ENCODE results near the gene ADRB1. TPM values are rescaled to one million over a fixed set of nuclear protein-coding genes. Genes with fewer than 3 reads are reported as not detected.

Gene ADRB1
- total RNA-seq, 1 donor from 2014 or later = not detected

DNA sequence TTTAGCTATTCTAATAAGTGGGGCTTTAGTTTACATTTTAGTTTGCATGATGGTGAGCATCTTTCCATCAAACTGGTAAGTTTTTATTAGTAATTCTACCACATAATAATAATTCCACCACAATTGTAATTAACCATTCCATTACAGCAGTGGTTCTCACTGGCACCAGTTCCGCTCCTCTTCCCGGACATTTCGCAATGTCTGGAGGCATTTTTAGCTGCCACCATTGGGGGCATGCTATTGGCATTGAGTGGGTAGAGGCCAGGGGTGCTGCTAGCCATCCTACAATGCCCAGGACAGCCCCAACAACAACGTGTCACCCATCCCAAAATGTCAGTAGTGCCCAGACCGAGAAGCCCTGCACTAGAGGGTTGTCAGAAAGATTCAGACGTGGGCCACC lies 31.4 kb downstream of the ADRB1 start:
- H3K27me3 Mint-ChIP-seq = peaks cover 33% of the 10 kb centered on the region
- H3K27ac Mint-ChIP-seq = no peak overlapping the region
- H3K4me3 Mint-ChIP-seq = no peak overlapping the region
- intact Hi-C loops (cut with micrococcal nuclease) = no loop called here
- no peak for DNase-seq
- H3K36me3 Mint-ChIP-seq (ENCODE audit: low read depth) = no peaks in the 10 kb centered on the region
- no peaks in the 10 kb centered on the region for H3K9me3 Mint-ChIP-seq
- H3K4me1 Mint-ChIP-seq = peaks cover 11% of the 10 kb centered on the region

DNA sequence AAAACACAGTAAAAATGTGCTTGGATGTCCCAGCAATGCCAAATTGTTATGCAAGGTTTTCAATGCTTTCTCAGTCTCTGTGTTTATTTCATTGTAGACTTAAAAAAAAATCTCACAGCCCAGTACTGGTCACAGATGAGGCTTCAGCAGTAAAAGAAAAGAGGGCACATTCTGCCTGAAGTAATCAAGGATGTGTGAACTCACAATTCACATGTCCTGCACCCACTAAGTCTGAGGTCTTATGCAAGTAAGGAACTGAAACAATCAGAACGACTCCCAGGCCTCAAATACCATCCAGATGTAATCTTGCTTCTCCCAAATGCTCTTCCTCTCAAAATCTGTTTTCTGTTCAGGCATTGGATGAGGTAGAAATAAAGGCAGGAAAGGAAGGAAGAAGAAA lies 33.7 kb downstream of the ADRB1 start:
- Mint-ChIP-seq H3K4me1 (peaks cover 7% of the 10 kb centered on the region), H3K27me3 (peaks cover 36% of the 10 kb centered on the region), H3K36me3 (ENCODE audit: low read depth) (no peaks in the 10 kb centered on the region), H3K9me3 (no peaks in the 10 kb centered on the region), H3K4me3 (no peak overlapping the region), H3K27ac (no peak overlapping the region)
- DNase-seq = no peak
- intact Hi-C loops (cut with micrococcal nuclease) = no loop called here

DNA sequence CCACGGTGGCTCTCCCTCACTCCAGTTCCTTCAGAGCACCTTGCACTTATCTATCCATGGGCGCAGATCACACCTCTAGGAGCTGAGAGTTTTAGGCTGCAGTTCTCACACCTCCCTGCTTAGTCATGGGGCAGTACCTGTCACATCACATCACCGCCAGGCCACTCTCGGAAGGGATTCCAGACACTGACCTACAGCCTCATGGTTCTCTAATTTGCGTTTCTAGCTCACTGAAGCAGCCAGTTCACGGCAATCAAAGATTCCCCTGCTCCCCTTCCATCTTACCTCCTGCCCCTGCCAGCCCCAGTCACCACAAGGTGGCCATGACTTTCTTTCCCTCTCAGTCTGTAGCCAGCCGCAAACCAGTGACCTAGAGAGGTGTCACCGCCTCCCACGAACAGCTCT lies 34.2 kb downstream of the ADRB1 start:
- H3K27ac Mint-ChIP-seq = no peak overlapping the region
- intact Hi-C loops (cut with micrococcal nuclease) = no loop called here
- H3K36me3 Mint-ChIP-seq (ENCODE audit: low read depth) = no peaks in the 10 kb centered on the region
- no peak for DNase-seq
- H3K9me3 Mint-ChIP-seq = no peaks in the 10 kb centered on the region
- no peak overlapping the region for H3K4me3 Mint-ChIP-seq
- peaks cover 38% of the 10 kb centered on the region for H3K27me3 Mint-ChIP-seq
- H3K4me1 Mint-ChIP-seq = peaks cover 7% of the 10 kb centered on the region

DNA sequence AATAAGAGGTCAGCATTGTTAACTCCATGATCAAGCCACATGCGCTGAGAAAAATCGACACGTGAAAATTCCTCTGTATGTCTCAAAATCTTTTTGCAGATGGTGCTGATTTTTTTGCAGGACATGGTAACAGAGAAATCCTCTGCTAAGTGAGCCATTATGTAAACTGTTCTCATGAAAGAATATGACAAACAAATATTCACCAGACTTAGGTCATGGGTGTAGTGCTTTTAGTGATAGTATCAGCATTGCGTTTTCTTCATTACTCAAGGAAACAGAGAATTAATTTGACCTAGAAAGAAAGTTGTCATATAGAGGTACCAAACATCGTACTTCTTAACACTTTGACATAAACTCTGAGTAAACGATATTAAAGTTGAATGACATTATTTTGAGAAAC lies 34.7 kb downstream of the ADRB1 start:
- Mint-ChIP-seq H3K27ac (no peak overlapping the region), H3K27me3 (peaks cover 39% of the 10 kb centered on the region), H3K36me3 (ENCODE audit: low read depth) (no peaks in the 10 kb centered on the region), H3K4me1 (peaks cover 7% of the 10 kb centered on the region), H3K4me3 (no peak overlapping the region), H3K9me3 (no peaks in the 10 kb centered on the region)
- DNase-seq = no peak
- intact Hi-C loops (cut with micrococcal nuclease) = no loop called here

DNA sequence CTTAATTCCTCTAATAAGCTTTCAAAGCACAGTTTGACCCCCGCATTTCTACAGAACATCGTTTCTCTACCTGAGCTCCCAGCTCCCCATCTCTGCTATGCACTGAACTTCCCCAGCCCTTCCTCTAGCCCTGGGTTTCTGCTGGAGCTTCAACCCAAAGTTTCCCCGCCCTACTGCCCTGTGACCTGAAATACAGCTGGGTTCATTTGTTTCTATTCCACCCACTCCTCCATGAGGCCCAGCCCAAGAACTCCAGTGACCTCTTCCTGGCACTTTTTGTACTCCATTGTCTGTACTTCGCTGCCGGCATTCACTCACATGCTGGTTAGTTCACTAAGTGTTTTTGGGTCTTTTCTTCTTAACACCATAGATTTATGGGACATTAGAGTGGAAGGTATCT lies 35.8 kb downstream of the ADRB1 start:
- Mint-ChIP-seq H3K4me3 (no peak overlapping the region), H3K4me1 (no peaks in the 10 kb centered on the region), H3K9me3 (no peaks in the 10 kb centered on the region), H3K36me3 (ENCODE audit: low read depth) (no peaks in the 10 kb centered on the region), H3K27me3 (peaks cover 36% of the 10 kb centered on the region), H3K27ac (no peak overlapping the region)
- intact Hi-C loops (cut with micrococcal nuclease) = no loop called here
- no peak for DNase-seq

DNA sequence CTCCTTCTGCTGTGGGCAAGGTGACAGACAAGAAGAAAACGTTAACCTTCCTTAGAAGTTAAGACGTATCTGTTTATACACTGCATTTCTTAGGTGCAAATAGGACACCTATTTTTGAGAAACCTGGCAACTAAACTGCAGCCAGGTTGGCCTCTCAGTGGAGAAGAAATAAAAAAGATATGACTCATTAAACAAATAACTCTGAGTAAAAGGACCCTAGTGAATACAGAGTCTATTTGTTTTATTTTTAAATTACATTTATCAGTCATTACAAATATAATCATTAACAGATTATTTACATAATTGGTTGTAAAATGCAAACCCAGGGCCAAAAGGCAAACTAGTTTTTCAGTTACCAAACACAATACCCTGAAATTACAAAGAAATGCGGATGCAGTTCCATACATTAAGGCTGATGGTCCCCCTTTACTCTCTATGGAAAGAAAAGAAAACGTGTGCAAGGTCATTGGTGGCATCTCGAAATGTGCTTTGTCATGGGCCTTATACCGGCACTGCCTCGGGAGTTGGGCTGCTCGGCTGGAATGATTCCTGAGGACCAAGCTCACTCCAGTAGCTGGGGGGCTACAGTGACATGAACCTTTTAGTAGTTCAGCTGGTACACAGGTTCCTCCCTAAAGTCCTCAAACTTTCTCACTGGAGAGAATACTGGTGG lies 38.4 kb downstream of the ADRB1 start:
- H3K27me3 Mint-ChIP-seq = peaks cover 30% of the 10 kb centered on the region
- intact Hi-C loops (cut with micrococcal nuclease) = loop anchor here (5.0 to 10.0 kb wide), 3 partner anchors 117 to 400 kb away; partner anchors contain the start of genes DCLRE1A and NHLRC2
- no peak overlapping the region for H3K4me3 Mint-ChIP-seq
- no peak for DNase-seq
- no peak overlapping the region for H3K27ac Mint-ChIP-seq
- H3K4me1 Mint-ChIP-seq = no peaks in the 10 kb centered on the region
- no peaks in the 10 kb centered on the region for H3K36me3 Mint-ChIP-seq (ENCODE audit: low read depth)
- no peaks in the 10 kb centered on the region for H3K9me3 Mint-ChIP-seq

DNA sequence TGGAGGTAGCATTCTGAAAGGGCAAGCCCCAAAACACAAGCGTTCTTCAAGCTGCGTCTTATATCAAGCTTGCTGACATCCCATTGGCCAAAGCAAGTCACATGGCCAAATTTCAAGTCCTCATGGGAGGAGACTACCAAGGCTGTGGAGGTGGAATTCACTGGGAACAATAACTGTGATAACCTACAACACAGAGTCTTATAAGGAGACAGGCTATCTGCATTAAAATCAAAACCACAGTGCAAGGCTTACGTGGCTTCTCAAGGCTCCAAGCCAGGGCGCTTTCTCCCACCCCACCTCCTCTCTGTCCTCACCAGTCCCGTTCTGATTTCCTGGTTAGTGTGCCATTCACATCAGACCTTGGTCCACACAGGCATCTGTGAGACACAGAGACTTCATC lies 39.4 kb downstream of the ADRB1 start:
- no peak overlapping the region for H3K27ac Mint-ChIP-seq
- no peaks in the 10 kb centered on the region for H3K36me3 Mint-ChIP-seq (ENCODE audit: low read depth)
- H3K9me3 Mint-ChIP-seq = no peaks in the 10 kb centered on the region
- no peak overlapping the region for H3K4me3 Mint-ChIP-seq
- intact Hi-C loops (cut with micrococcal nuclease) = loop anchor here (5.0 to 10.0 kb wide), 3 partner anchors 118 to 401 kb away; partner anchors contain the start of genes DCLRE1A and NHLRC2
- peak; percentile 73 for DNase-seq
- no peaks in the 10 kb centered on the region for H3K4me1 Mint-ChIP-seq
- H3K27me3 Mint-ChIP-seq = peaks cover 24% of the 10 kb centered on the region

DNA sequence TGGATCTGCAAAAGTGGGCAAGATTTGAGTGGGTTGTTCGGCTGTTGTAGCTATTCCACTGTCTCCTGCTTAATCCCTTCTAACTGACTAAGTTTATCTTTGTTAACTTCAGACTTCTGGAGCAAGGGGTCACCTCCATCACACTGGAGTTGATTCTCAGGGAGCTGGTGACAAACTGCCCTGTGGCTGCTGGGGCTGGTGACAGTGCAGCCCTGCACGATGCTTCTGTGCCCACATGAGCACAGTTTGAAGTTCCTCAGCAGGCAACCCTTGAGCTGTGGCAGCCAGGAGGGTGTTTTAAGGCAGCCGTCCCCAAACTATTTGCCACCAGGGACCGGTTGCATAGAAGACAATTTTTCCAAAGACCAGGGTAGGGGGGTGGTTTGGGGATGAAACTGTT lies 40.5 kb downstream of the ADRB1 start:
- Mint-ChIP-seq H3K4me1 (no peaks in the 10 kb centered on the region), H3K9me3 (no peaks in the 10 kb centered on the region), H3K27me3 (peaks cover 20% of the 10 kb centered on the region), H3K27ac (no peak overlapping the region), H3K4me3 (no peak overlapping the region), H3K36me3 (ENCODE audit: low read depth) (no peaks in the 10 kb centered on the region)
- DNase-seq = peak; percentile 77
- intact Hi-C loops (cut with micrococcal nuclease) = loop anchor here (5.0 to 10.0 kb wide), 3 partner anchors 119 to 402 kb away; partner anchors contain the start of genes DCLRE1A and NHLRC2

DNA sequence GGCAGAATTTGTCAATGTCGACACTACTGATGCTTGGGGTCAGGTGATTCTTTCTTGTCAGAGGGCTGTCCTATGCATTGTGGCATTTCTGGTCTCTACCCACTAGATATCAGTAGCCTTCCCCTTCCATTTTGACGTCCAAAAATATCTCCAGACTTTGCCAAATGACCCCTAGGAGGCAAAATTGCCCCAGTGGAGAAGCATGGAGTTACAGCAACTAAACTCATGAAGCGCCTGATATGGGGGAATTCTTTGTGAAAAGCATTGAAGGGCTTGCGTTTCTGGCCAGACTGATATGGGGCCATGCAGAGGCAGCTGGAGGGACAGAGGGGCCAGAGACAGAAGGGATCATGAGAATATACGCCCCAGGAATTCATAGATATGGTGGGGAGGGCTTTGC lies 43.6 kb downstream of the ADRB1 start:
- H3K9me3 Mint-ChIP-seq = no peaks in the 10 kb centered on the region
- no peak overlapping the region for H3K27ac Mint-ChIP-seq
- peaks cover 5% of the 10 kb centered on the region for H3K27me3 Mint-ChIP-seq

DNA sequence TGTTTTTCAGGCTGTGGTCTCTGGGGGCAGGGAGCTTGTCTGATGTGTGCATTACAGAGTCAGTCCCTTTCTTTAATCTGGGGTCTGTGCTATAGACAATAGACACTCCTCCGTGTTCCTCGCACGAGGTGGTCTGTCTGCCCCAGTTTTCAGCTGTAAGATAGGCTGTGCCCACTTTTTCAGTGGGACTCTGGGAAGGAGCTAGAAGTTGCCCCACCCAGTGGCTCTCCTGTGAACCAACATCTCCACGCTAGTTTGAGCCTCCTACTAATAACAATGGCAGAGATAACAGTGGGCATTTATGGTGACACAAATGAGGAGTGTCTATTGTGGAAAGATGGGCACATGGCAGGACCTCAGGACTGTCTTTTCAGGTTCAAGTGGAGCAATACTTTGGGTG lies 44.0 kb downstream of the ADRB1 start:
- no peak overlapping the region for H3K27ac Mint-ChIP-seq
- no peak overlapping the region for H3K4me3 Mint-ChIP-seq
- intact Hi-C loops (cut with micrococcal nuclease) = loop anchor here (10.0 kb wide), 1 partner anchor 123 kb away; no protein-coding TSS in a partner anchor
- H3K9me3 Mint-ChIP-seq = no peaks in the 10 kb centered on the region
- no peak for DNase-seq
- peaks cover 2% of the 10 kb centered on the region for H3K27me3 Mint-ChIP-seq
- no peaks in the 10 kb centered on the region for H3K36me3 Mint-ChIP-seq (ENCODE audit: low read depth)
- no peaks in the 10 kb centered on the region for H3K4me1 Mint-ChIP-seq

More for the DNA sequence above, 43.6 kb downstream of the ADRB1 start:
- intact Hi-C loops (cut with micrococcal nuclease) = loop anchor here (10.0 kb wide), 1 partner anchor 122 kb away; no protein-coding TSS in a partner anchor
- H3K4me1 Mint-ChIP-seq = no peaks in the 10 kb centered on the region
- no peak for DNase-seq
- no peaks in the 10 kb centered on the region for H3K36me3 Mint-ChIP-seq (ENCODE audit: low read depth)
- no peak overlapping the region for H3K4me3 Mint-ChIP-seq

DNA sequence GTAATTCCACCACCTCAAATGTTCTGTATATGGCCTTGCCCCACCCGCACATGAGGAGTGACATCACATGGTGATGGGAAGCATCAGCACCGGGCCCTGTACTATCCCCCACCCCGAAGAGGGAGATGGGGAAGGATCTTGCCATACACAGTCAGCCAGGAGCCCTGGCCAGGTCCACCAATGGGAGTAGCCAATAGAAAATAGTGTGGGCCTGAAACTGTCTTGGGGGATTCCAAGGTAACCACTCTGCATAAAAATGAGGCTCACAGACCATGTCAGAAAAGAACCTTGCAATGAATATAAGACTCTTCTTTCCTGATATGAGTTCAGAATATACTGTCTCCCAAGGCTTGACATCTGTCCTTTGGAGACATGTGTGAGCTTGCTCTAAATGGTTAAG lies 51.1 kb downstream of the ADRB1 start:
- intact Hi-C loops (cut with micrococcal nuclease) = no loop called here
- no peaks in the 10 kb centered on the region for H3K9me3 Mint-ChIP-seq
- H3K27me3 Mint-ChIP-seq = peaks cover 28% of the 10 kb centered on the region

DNA sequence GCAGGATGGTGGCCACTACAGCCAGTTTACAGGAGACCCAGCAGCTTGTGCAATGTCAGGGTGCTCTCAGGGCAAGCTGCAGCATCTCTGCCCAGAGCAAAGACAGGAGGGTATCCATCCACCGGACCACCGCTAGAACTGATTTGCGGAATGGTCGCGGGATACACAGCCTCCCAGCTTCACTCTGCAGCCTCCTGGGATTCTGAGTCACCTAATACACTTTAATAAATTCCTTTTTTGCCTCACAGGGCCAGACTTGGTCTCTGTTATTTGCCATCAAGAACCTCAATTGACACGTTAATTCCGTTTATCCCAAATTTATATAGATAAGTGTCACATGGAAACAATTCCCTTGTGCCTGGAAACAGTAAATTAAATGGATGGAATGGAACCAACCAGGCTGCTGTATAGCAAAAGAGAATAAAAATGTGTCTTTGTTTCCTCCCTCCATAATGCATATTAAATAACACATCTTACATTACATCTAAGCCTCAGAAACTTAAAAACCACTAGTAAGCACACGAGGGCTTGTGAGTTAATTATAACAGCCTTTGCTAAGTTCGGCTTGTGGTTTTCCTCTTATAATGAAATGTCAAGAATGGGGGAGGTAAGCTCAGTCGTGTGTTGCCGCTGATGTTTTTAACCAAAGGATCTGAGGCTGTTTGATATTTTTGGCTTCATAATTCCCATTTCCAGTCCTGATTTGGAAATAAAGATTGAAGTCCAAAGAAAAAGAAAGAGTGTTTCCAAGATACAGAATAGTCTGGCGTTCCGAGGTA lies 52.1 kb downstream of the ADRB1 start:
- Mint-ChIP-seq H3K27ac (no peak overlapping the region), H3K27me3 (peaks cover 38% of the 10 kb centered on the region), H3K4me1 (peaks cover 19% of the 10 kb centered on the region), H3K4me3 (no peak overlapping the region), H3K36me3 (ENCODE audit: low read depth) (no peaks in the 10 kb centered on the region), H3K9me3 (no peaks in the 10 kb centered on the region)
- DNase-seq = no peak
- intact Hi-C loops (cut with micrococcal nuclease) = no loop called here

More for the DNA sequence above, 51.1 kb downstream of the ADRB1 start:
- H3K27ac Mint-ChIP-seq = no peak overlapping the region
- H3K4me1 Mint-ChIP-seq = peaks cover 12% of the 10 kb centered on the region
- no peak overlapping the region for H3K4me3 Mint-ChIP-seq
- no peaks in the 10 kb centered on the region for H3K36me3 Mint-ChIP-seq (ENCODE audit: low read depth)
- DNase-seq = no peak
